PC-9 (cell line): ENCODE measurements around the gene FNDC3B.

Experiments used
- CTCF ChIP-seq: fragments of 200-600 bp; sonication (generic); conservative IDR thresholded peaks from 2 replicates; pipeline ENCODE4 v1.6.1; 2017; ENCODE audit warnings: mixed run types, antibody characterized with exemption, mild to moderate bottlenecking, moderate library complexity
- EZH2 ChIP-seq: fragments of 200-600 bp; sonication (generic); IDR thresholded peaks from 2 replicates; pipeline ENCODE4 v1.8.0; 2017; ENCODE audit warnings: antibody characterized with exemption, low read depth

GRCh38 chr3:172446198-172446597 is 406.8 kb downstream of the FNDC3B start:
- no peak for TF ChIP-seq CTCF
- TF ChIP-seq EZH2 = no peak
